Suprapubic skin (tissue), 3 donors: Measurements from ENCODE around the gene CBLC.

ENCODE experiments used
- CTCF ChIP-seq, 2 donors: fragments of 200-600 bp in 1 of 2; fragments of 450-650 bp in 1 of 2; sonication (generic) in 1 of 2; IDR thresholded peaks; one replicate each; pipeline ENCODE4 v1.5.1; 2016 to 2019; ENCODE audit warnings: antibody characterized with exemption in 2 of 2, mild to moderate bottlenecking in 1 of 2, moderate library complexity in 1 of 2
- POLR2AphosphoS5 ChIP-seq, 3 donors: sonication (generic); formaldehyde crosslinking; IDR thresholded peaks; one replicate each; pipeline ENCODE4 v1.6.1; 2017; ENCODE audit warnings: antibody characterized with exemption in 3 of 3

- TF ChIP-seq CTCF (IDR thresholded peaks at IDR 0.05) (no peak), POLR2AphosphoS5 (IDR thresholded peaks at IDR 0.05) (no peak)
Observed at GRCh38 chr19:44729516-44730033, 48.1 kb upstream of the CBLC start.
